SK-N-MC (cell line): ENCODE data around the gene MIXL1.
"Not testable (repeated sequence)": the region's sequence is repeated elsewhere in the genome, so short reads cannot be mapped to it uniquely, and the experiment has no call there.

Source experiments
- EZH2 ChIP-seq: fragments of 200-600 bp; sonication (generic); IDR thresholded peaks from one replicate; pipeline ENCODE4 v1.6.1; 2017; ENCODE audit warnings: antibody characterized with exemption
- FOXP2 ChIP-seq: optimal IDR thresholded peaks from 2 replicates; pipeline ENCODE3; 2011; ENCODE audit warnings: mild to moderate bottlenecking, moderate library complexity; ENCODE audit not compliant: insufficient read depth; ENCODE audit errors: extremely low read length, control extremely low read depth
- POLR2AphosphoS5 ChIP-seq: IDR thresholded peaks from 2 replicates; pipeline ENCODE4 v1.6.1; 2012; ENCODE audit warnings: mild to moderate bottlenecking, low read depth, low read length, borderline replicate concordance

DNA sequence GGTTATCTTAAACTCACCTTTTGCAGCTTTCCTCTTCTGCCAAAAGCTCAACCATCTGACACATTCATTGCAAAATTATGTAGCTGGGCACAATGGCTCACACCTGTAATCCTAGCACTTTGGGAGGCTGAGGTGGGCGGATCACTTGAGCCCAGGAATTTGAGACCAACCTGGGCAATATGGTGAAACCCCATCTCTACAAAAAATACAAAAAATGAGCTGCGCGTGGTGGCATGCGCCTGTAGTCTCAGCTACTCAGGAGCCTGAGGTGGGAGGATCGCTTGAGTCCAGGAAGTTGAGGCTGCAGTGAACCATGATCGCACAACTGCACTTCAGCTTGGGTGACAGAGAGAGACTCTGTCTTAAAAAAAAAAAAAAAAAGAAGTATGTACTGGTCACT is 20.8 kb upstream of the MIXL1 start:
- TF ChIP-seq EZH2, POLR2AphosphoS5, FOXP2: not testable (repeated sequence)
